Activated B cell treated with CpG ODN at 0.5 μM for 24 hours (primary cell): ENCODE results near the gene LHFPL6. TPM values are rescaled to one million over a fixed set of nuclear protein-coding genes. Genes with fewer than 3 reads are reported as not detected.

Source experiments
- ATAC-seq: fragments of 200-7000 bp; cut with Tn5 transposase; one replicate; pipeline ENCODE4 v1.10.0; 2021; ENCODE audit warnings: low read depth, mild to moderate bottlenecking, moderate library complexity
- CTCF ChIA-PET: fragments of 350-600 bp; sonication (Branson Sonifier 250); formaldehyde crosslinking; loops from one replicate; lab custom pipeline; 2021; ENCODE audit warnings: antibody characterized with exemption; lab: Charles Lee
- POLR2A ChIA-PET: fragments of 350-600 bp; sonication (Branson Sonifier 250); formaldehyde crosslinking; loops from one replicate; lab custom pipeline; 2021; ENCODE audit warnings: antibody characterized with exemption; lab: Charles Lee
- DNase-seq: peaks from one replicate; pipeline ENCODE4 v3.0.0; 2022
- H3K27ac Mint-ChIP-seq: one replicate; pipeline ENCODE4 v1.8.0; 2020; ENCODE audit warnings: mixed read lengths
- H3K27me3 Mint-ChIP-seq: one replicate; pipeline ENCODE4 v1.8.0; 2021; ENCODE audit warnings: mixed read lengths
- H3K36me3 Mint-ChIP-seq: one replicate; pipeline ENCODE4 v1.8.0; 2021; ENCODE audit warnings: low read depth, mixed read lengths
- H3K4me1 Mint-ChIP-seq: one replicate; pipeline ENCODE4 v1.8.0; 2021; ENCODE audit warnings: mixed read lengths
- H3K4me3 Mint-ChIP-seq: one replicate; pipeline ENCODE4 v1.8.0; 2020; ENCODE audit warnings: mild to moderate bottlenecking, mixed read lengths
- H3K9me3 Mint-ChIP-seq: one replicate; pipeline ENCODE4 v1.8.0; 2020; ENCODE audit warnings: mixed read lengths
- CTCF ChIP-seq: fragments of 200-600 bp; IDR thresholded peaks from one replicate; pipeline ENCODE4 v1.8.0; 2022; ENCODE audit warnings: antibody characterized with exemption, mild to moderate bottlenecking
- intact Hi-C: fragments of 100-400 bp; cut with micrococcal nuclease; formaldehyde crosslinking; loops from one replicate; pipeline ENCODE4 v1.15.1; 2024
- total RNA-seq: library from RNA; stranded (reverse); gene quantifications from 2 replicates; pipeline ENCODE4 v1.2.3, GENCODE V29; 2022

The LHFPL6 gene
- total RNA-seq, 1 donor from 2014 or later, result 0.13 TPM

- no peak overlapping the region for H3K27ac Mint-ChIP-seq
- ATAC-seq (no peak), DNase-seq (no peak)
- H3K4me1 Mint-ChIP-seq, result no peaks in the 10 kb centered on the region
- no peak for TF ChIP-seq CTCF
- intact Hi-C loops, result no loop called here
- no peaks in the 10 kb centered on the region for H3K9me3 Mint-ChIP-seq
- H3K36me3 Mint-ChIP-seq, result no peaks in the 10 kb centered on the region
- no peaks in the 10 kb centered on the region for H3K27me3 Mint-ChIP-seq
- CTCF ChIA-PET, result no interaction called here
- POLR2A ChIA-PET, result no interaction called here
- H3K4me3 Mint-ChIP-seq, result no peak overlapping the region
Observed at GRCh38 chr13:39468306-39468705, 134.7 kb downstream of the LHFPL6 start.

- ChIA-PET CTCF (no interaction called here), POLR2A (no interaction called here)
- Mint-ChIP-seq H3K27ac (no peak overlapping the region), H3K4me1 (no peaks in the 10 kb centered on the region), H3K36me3 (no peaks in the 10 kb centered on the region), H3K4me3 (no peak overlapping the region), H3K27me3 (no peaks in the 10 kb centered on the region), H3K9me3 (no peaks in the 10 kb centered on the region)
- no peak for DNase-seq
- ATAC-seq, result no peak
- intact Hi-C loops, result no loop called here
- no peak for TF ChIP-seq CTCF
Observed at GRCh38 chr13:39463611-39464010, 139.4 kb downstream of the LHFPL6 start.

GRCh38 chr13:39462906-39463305 lies 140.1 kb downstream of the LHFPL6 start:
- no peaks in the 10 kb centered on the region for H3K4me1 Mint-ChIP-seq
- CTCF ChIA-PET, result no interaction called here
- POLR2A ChIA-PET, result no interaction called here
- no peak for ATAC-seq
- DNase-seq, result no peak
- no peak overlapping the region for H3K27ac Mint-ChIP-seq
- intact Hi-C loops, result no loop called here
- no peaks in the 10 kb centered on the region for H3K9me3 Mint-ChIP-seq
- H3K4me3 Mint-ChIP-seq, result no peak overlapping the region
- no peak for TF ChIP-seq CTCF
- no peaks in the 10 kb centered on the region for H3K36me3 Mint-ChIP-seq
- H3K27me3 Mint-ChIP-seq, result no peaks in the 10 kb centered on the region

GRCh38 chr13:39462428-39462827 lies 140.6 kb downstream of the LHFPL6 start:
- no peak for TF ChIP-seq CTCF
- H3K9me3 Mint-ChIP-seq, result no peaks in the 10 kb centered on the region
- ATAC-seq (no peak), DNase-seq (no peak)
- no peaks in the 10 kb centered on the region for H3K36me3 Mint-ChIP-seq
- H3K27me3 Mint-ChIP-seq, result no peaks in the 10 kb centered on the region
- CTCF ChIA-PET, result no interaction called here
- H3K4me3 Mint-ChIP-seq, result no peak overlapping the region
- intact Hi-C loops, result no loop called here
- H3K4me1 Mint-ChIP-seq, result no peaks in the 10 kb centered on the region
- no peak overlapping the region for H3K27ac Mint-ChIP-seq
- POLR2A ChIA-PET, result no interaction called here

- POLR2A ChIA-PET, result no interaction called here
Observed at GRCh38 chr13:39461685-39462266, 141.2 kb downstream of the LHFPL6 start.

More at GRCh38 chr13:39461685-39462266, 141.2 kb downstream of the LHFPL6 start:
- no peak overlapping the region for H3K4me3 Mint-ChIP-seq
- no peak overlapping the region for H3K27ac Mint-ChIP-seq
- H3K4me1 Mint-ChIP-seq, result no peaks in the 10 kb centered on the region
- intact Hi-C loops, result no loop called here
- no peaks in the 10 kb centered on the region for H3K36me3 Mint-ChIP-seq
- TF ChIP-seq CTCF, result no peak
- DNase-seq (no peak), ATAC-seq (no peak)
- CTCF ChIA-PET, result no interaction called here
- no peaks in the 10 kb centered on the region for H3K27me3 Mint-ChIP-seq
- H3K9me3 Mint-ChIP-seq, result peaks cover 2% of the 10 kb centered on the region
